HG03159 (cell line): ENCODE results near the gene BBS12.
"Not testable (repeated sequence)": the region's sequence is repeated elsewhere in the genome, so short reads cannot be mapped to it uniquely, and the experiment has no call there.

Experiments
- ATAC-seq: cut with Tn5 transposase; IDR thresholded peaks from one replicate; pipeline ENCODE4 v1.9.1; 2021; ENCODE audit warnings: mild to moderate bottlenecking, moderate library complexity; ENCODE audit not compliant: unreplicated experiment

BBS12 gene

DNA sequence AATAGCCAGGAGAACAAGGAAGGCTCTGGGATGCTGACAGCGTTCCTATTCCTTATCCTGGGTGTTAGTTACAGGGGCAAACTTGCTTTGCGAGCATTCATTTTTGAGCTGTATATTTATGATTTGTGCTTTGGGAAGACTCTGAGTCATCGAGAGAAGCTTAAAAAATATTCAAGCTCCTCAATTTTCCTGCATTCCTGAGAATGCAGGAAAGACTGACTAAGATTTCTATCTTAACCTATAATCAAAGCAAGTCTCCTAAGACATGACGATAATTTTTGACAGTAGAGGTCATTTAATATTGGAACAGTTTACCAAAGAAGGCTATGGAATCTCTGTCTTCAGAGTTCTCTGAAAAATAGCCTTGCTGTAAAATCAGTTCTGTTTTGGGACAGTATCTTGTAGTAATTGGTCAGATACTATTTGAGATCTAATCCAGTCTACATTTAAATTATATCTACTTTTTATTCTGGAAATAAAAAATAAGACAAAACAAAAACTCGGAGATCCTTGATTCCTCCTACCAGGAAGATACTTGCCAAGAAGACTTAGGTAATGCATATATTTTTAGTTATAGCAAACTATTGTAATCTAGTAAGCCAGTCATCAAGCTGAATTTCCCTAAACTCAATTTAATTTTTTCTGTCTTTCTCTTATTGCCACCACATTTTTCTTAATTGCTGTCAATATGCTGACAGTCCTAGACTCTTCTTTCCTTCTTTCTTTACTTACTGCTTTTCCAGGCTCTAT lies 31.7 kb downstream of the BBS12 start:
- ATAC-seq: no peak

DNA sequence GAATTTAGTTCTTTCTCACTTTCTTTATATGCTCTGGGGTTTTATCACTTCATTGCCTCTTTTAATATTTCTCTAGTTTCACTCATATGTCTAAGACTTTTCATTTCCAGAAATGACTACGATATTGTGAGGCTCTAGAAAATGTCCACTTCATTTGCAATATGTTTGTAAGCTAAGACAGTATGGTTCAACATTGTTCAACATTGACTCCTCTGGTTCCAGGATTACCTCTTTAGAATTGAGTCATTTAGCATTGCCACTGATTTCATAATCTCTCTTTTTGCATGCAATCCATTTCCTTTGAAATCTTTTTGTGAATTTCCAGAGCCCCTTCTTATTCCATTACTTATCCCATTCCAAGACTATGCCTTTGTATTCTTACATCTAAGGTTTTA lies 32.3 kb downstream of the BBS12 start:
- peak; percentile 89 for ATAC-seq

DNA sequence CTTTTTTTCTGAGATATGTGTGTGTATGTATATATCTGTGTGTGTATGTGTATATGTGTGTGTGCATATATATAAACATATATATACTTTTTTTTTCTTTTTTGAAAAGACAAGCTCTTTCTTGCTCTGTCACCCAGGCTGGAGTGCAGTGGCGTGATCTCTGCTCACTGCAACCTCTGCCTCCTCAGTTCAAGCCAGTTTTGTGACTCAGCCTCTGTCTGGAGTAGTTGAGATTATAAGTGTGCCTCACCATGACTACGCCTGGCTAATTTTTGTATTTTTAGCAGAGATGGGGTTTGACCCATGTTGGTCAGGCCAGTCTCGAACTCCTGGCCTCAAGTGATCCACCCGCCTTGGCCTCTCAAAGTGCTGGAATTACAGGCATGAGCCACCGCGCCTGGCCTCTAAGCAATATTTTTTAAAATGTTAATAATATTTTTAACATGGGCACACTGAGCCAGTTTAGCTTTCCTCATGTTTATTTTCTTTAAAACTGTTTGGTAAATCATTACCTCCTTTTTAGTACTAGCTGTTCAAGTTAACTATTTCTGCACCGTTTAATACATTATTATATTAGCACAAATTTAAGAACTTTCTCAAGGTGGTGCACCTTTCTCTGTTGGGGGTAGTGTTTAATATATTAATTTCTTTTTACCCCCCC lies 33.3 kb downstream of the BBS12 start:
- no peak for ATAC-seq

DNA sequence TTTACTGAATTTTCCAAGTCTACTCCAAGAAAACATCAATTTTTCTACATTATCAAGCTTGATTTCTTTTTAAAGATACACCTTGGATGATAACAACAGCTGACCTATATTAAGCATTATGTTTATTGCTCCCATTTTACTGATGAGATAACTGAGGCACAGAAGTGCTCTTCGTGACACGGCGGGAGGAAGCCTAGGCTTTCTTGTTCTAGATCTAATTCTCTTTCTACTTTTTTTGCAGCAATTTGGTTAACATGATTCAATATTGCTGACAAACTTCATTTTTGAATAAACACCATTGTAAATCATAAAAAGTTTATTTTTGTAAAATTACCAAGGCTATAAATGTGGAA lies 33.8 kb downstream of the BBS12 start:
- no peak for ATAC-seq

DNA sequence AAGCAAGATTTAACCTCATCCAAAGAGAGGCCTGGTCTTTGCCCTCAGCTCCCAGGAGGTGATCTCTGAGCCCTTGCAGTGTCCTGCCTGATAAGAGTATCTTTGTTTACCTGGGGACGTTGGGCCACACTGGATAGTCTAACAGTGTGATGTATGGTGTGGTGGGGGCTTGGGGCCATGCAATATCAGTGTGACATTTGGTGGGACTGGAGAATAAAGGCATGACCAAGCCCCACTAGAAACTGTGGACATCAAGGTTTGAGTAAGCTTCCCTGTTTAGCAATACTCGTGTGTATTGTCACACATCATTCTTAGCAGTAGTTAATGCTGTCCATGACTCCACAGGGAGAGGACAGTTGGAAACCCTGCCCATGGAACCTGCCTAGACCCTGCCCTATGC lies 34.4 kb downstream of the BBS12 start:
- ATAC-seq: no peak

DNA sequence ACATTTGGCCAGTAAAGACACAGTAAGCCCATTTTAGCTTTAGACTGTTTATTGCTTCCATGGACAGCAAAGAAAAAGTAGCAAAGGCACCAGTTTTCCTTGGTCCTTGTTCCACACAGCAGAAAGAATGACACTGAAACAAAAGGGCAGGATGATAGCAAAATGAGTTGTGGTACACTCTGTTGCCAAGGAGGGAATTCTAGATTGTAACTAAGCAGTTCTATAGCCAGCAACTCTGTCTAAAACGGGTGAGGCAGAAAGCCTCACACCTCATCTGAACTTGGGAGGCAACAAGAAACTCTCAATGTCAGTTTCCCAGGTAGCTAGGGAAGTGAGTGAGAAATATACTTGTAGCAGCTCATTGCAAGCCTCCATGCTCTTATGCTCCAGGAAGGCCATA lies 39.2 kb downstream of the BBS12 start:
- no peak for ATAC-seq

DNA sequence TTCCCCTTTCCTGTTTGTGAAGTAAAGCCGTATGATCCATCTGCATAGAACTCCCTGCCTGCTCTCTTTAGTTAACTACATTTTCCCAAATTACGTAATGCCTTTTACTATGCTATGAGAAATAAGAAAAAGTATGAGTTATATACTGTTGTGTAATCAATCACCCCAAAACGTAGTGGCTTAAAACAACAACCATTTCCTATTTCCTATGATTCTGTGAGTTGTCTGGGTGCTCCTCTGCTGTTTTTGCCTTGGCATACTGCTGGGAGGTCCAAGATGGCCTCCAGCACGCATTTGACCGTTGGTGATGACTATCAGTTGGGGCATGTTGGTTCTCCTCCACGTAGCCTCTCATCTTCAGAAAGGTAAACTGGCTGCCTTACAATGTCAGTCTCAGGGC lies 39.8 kb downstream of the BBS12 start:
- ATAC-seq: no peak

DNA sequence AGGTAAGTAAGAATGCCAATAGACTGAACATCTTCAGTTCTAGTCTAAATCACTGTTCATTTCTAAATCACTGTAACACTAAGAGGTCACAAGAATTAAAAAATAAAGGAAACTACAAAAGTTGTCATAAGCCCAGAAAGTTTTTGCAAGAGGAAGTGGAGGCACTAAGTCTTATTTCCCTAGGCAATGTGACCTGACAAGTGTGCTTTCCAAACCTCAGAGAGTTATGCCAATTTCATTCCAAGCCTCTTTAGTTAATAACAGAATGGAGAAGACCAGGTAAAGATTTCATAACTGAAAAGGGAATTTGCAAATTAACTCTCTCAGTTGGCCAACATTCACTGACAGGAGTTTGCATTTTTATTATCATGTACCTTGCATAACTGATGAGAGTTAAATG lies 40.5 kb downstream of the BBS12 start:
- no peak for ATAC-seq

DNA sequence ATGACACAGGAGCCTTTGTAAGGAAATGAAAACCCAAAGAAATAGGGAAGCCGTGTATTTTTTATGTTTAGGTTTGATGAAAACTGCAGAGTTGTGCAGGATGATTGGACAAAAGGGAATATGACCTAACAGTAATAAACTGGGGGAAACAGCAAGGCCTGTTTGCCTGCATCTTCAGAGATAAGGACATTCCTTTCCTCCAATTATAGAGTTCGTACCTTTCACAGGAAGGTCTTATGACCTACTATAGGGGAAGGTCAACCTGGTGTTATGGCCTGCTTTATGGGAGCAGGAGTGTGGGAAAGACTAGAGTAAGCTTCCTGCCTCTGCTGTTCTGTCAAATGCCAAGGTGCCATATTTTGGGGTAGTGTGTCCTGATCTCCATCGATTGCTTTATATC lies 42.5 kb downstream of the BBS12 start:
- no peak for ATAC-seq

DNA sequence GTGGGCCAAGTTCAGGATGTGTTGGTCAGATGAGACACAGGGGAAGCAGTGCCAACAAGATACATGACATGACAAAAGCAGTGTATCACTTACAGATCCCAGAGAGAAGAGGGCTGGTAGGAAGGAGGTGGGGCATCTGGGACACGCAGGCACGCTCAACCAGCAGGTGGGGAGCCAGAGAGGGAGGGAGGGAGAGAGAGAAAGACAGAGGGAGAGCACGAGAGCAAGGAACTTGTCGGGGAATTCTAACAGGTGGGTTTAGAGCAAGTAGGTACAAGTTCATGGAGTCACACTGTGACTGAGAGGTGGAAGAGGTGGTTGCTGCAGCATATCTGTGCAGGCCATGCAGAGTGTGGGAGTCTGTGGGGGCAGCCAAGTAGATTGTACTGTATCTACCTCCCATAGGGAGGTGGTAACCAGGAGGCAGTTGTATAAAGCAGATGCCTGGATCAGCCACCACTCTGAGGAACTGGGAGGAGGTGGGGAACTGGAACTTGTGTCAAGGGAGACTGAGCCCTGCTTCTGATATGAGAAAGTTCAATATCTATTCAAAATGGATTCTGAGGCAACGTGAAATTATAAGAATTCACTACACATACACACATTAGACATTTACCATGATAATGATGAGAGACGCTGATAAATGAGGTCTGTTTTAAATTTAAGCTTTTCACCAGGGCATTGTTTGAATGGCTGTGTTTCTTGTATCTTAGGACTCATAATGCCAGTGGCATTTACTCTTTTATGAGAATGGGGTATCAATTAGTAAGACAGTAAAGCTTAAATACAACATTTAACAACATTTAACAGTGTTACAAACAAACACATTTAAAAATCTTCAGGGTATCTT lies 43.7 kb downstream of the BBS12 start:
- ATAC-seq: no peak

DNA sequence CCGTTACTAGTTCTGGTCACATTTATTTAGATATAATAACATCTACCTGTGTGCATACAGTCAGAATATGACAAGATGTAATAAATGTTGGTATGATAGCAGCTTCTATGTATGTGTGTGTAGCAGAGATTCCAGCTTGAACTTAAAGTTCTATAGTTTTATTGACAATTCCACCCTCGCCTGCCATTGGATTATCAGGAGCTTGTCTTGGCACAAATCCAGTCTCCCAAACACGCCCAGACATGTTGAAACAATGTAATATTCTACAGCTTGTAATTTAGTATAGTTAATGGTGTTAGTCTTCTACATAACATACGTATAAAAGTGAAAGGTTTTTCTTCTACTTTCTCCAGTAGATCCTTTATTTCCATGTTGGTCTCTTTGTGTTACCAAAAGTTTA lies 44.4 kb downstream of the BBS12 start:
- no peak for ATAC-seq

DNA sequence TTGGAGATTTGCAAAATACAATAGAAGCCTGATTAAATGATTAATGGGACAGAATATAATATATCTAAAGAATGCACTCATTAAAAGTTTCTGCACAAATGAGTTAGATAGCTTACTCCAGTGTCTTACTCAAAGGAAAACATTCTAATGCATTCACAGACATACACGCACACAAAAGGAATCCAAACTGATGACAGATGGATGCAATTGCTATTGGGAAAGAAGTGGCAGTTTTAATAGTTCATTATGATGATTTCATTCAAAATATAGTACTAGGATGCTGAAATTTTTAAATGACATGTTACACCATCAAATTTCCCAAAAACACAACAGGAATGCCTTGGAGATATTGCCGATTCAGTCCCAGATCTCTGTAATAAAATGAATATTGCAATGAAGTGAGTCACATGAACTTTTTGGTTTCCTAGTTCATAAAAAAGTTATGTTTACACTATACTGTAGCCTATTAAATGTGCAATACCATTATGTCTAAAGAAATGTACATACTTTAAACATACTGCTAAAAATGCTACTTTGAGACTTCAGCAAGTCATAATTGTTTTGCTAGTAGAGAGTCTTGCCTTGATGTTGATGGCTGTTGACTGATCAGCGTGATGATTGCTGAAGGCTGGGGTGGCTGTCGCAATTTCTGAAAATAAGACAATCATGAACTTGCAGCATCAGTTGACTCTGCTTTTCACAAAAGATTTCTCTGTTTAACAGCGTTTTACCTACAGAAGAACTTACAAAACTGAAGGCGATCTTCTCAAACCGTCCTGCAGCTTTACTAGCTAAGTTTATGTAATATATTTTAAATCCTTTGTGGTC lies 45.6 kb downstream of the BBS12 start:
- no peak for ATAC-seq

DNA sequence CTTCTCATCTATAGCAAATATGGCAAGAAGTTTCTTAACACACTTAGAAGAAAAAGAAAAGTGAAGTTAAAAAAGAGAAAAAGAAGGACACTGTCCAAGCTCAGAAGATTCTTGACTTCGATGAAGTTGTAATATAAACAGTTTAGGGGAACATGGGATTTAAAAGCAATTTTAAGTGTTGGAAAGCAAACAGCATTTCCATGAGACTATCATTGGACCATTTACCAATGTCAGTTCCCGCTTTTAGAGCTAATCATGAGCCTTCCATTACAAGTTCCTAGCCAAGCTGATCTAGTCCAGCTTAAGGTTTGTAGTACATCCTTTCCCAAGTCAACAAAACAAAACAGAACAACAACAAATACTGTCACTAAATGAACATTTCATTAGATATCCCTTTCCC lies 49.0 kb downstream of the BBS12 start:
- no peak for ATAC-seq

DNA sequence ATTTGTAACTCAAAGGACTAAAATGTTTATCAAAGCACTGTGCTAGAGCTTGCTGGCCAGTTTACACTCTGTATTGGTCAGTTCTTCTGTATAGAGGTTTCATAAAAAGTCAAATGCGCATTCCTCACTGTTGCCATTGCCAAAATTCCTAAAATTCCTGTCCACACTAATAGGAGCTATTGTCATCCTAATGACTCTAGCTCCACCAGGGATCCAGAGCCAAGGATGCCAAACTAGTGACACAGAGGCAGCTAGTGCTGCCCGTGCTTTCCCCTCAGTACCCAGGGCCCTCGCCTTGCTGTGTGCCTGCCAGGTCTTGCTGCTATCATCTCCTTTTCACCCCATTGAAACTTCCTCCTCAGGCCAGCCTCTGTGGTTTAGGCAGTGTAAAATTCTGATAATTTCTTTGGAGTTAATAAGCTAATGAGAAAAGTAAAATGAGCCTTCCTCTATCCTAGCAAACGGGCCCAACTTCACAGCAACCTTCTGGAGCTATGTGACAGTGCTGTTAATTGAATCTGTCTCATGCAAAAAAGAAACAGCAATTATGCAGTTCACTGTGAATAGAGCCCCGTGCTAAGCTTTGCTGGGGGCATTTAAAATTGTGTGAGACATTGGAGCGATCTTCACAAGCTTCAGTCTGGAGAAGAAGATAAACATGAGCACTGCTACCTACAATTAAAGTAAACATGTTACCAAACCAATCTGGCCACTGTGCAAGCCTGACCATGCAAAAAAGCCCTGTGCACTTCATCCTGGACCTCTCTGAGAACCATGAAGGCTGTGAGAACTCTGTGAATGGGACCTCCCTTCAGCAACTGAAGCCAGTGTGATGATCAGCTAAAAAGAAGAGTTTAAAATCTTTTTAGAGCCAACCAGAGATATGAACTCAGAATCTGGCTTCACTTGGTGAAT lies 51.1 kb downstream of the BBS12 start:
- ATAC-seq: no peak

DNA sequence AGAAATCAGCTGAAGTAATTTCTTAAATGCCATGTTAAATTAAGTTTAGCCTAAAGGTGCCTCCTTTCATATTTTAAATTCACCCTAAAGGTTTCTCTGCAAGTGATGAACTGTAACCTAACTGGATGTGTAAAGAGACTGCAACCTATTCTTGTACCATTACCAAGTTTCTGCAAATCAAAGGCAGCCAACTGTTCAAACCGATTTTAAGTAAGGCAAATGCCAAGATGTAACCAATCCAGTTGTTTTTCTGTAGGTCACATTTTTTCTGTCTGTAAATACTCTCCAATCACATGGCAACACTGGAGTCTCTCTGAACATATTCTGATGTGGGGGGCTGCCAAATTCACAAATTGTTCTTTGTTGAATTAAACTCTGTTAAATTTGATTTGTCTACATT lies 51.8 kb downstream of the BBS12 start:
- ATAC-seq: no peak

DNA sequence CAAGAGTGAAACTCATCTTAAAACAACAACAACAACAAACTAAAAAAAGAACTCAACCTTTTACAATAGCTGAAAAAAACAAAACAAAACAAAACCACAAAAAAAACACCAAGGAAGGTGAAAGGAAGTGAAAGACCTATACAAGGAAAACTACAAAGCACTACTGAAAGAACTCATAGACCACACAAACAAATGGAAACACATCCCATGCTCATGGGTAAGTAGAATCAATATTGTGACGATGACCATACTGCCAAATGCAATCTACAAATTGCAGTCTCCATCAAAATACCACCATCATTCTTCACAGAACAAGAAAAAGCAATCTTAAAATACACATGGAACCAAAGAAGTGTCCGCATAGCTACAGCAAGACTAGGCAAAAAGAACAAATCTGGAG lies 52.6 kb downstream of the BBS12 start:
- no peak for ATAC-seq

DNA sequence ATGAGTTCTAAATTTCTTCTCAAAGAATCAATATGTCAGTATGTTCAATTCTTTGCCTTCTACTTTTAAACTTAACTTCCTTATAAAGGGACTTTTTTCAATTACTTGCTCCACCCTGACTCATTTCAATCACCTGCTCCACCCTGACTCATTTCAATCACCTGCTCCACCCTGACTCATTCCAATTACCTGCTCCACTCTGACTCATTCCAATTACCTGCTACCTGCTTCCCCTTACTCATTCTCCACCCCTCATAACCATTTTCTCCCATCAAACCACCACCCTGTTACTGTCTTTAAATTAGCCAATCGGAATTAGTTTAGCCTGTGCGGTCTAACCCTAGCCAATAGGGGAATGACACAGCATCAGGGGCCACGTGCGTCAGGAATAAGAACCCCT lies 53.8 kb downstream of the BBS12 start:
- ATAC-seq: not testable (repeated sequence)

DNA sequence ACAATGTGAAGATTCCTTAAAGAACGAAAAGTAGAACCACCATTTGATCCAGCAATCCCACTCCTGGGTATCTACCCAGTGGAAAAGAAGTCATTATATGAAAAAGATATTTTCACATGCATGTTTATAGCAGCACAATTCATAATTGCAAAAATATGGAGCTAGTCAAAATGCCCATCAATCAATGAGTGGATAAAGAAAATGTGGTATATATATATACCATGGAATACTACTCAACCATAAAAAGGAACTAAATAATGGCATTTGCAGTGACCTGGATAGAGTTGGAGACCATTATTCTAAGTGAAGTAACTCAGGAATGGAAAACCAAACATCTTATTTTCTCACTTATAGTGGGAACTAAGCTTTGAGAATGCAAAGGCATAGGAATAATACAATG lies 54.4 kb downstream of the BBS12 start:
- ATAC-seq: not testable (repeated sequence)

DNA sequence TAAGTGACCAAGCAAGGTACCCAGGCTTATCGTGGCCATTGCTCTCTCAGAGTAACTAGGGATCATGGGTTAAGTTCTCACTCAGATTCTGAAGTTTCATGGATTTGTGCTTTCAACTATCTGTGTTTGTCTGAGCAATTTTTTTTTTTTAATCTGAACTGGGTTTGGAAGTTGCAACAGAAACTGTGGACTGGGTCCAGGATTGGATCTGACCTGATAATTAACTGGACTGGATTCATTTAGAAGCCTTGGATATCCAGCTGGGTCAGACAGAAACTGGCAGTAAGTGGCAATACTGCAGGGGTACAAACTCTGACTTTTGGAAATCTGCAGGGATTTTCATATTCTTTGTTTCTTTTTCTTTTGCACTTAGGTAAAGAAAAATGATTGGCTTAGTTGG lies 55.4 kb downstream of the BBS12 start:
- ATAC-seq: no peak

DNA sequence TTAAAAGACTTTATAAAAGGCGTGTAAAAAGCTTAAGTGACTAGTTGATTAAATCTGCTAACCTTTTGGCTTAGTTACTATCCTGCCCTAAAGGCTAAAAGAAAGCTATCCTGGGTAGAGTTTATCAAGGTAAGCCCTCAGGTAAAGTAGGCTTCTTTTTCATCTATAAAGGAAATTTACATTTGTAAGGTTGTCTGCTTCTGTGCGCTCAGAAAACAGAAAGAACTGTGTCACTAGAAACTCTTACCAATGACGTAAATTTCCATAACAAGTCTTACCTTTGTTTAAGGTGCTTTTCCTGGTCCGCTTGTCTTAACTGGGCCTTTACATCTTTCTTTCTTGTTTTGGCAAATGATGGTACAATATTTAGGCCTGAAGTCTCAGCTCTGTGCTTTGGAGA lies 56.4 kb downstream of the BBS12 start:
- no peak for ATAC-seq
